MM.1S (cell line): ENCODE data around the gene PRKG1.

ENCODE experiments used
- DNase-seq: peaks from one replicate; pipeline ENCODE4 v3.0.0-alpha.2; 2015
- H2AFZ ChIP-seq: fragments of 300-600 bp; sonication (generic); 2 replicates; pipeline ENCODE4 v1.6.0; 2016; ENCODE audit warnings: antibody characterized with exemption, low read length
- H3F3A ChIP-seq: fragments of 300-600 bp; sonication (generic); 2 replicates; pipeline ENCODE4 v1.6.1; 2016; ENCODE audit warnings: mild to moderate bottlenecking, antibody characterized with exemption, low read length, moderate library complexity, mixed read lengths; ENCODE audit not compliant: insufficient read depth
- H3K27ac ChIP-seq: fragments of 300-600 bp; sonication (generic); 2 replicates; pipeline ENCODE4 v1.5.1; 2016; ENCODE audit warnings: mild to moderate bottlenecking, low read length
- H3K27me3 ChIP-seq: fragments of 300-600 bp; sonication (generic); replicated peaks from 2 replicates; pipeline ENCODE4 v1.6.0; 2016; ENCODE audit warnings: low read length; ENCODE audit not compliant: insufficient read depth
- H3K36me3 ChIP-seq: fragments of 300-600 bp; sonication (generic); replicated peaks from 2 replicates; pipeline ENCODE4 v1.6.1; 2016; ENCODE audit warnings: mild to moderate bottlenecking, low read length, mixed read lengths; ENCODE audit not compliant: insufficient read depth
- H3K4me1 ChIP-seq: fragments of 300-600 bp; sonication (generic); 2 replicates; pipeline ENCODE4 v1.6.1; 2016; ENCODE audit warnings: low read length, mixed read lengths
- H3K4me2 ChIP-seq: fragments of 300-600 bp; sonication (generic); 2 replicates; pipeline ENCODE4 v1.6.0; 2016; ENCODE audit warnings: low read depth, low read length
- H3K4me3 ChIP-seq: fragments of 300-600 bp; sonication (generic); 2 replicates; pipeline ENCODE4 v1.5.1; 2016; ENCODE audit warnings: low read length, mixed read lengths
- H3K79me2 ChIP-seq: fragments of 300-600 bp; sonication (generic); 2 replicates; pipeline ENCODE4 v1.6.1; 2016; ENCODE audit warnings: mixed run types, low read length, mixed read lengths
- H3K9ac ChIP-seq: fragments of 300-600 bp; sonication (generic); 2 replicates; pipeline ENCODE4 v1.6.1; 2016; ENCODE audit warnings: low read length, mixed read lengths
- H3K9me2 ChIP-seq: fragments of 300-600 bp; sonication (generic); replicated peaks from 2 replicates; pipeline ENCODE4 v1.6.1; 2016; ENCODE audit warnings: mild to moderate bottlenecking, low read length, mixed read lengths; ENCODE audit not compliant: insufficient read depth
- H3K9me3 ChIP-seq: fragments of 300-600 bp; sonication (generic); replicated peaks from 2 replicates; pipeline ENCODE4 v1.6.1; 2016; ENCODE audit warnings: mild to moderate bottlenecking, low read length, mixed read lengths; ENCODE audit not compliant: insufficient read depth
- H4K20me1 ChIP-seq: fragments of 300-600 bp; sonication (generic); 2 replicates; pipeline ENCODE4 v1.6.1; 2016; ENCODE audit warnings: mild to moderate bottlenecking, low read length, moderate library complexity, mixed read lengths; ENCODE audit not compliant: insufficient read depth
- EZH2 ChIP-seq: fragments of 300-600 bp; sonication (generic); optimal IDR thresholded peaks from 2 replicates; pipeline ENCODE3; 2017; ENCODE audit warnings: low read depth, mild to moderate bottlenecking, antibody characterized with exemption, low read length, mixed read lengths
- EZH2phosphoT487 ChIP-seq: fragments of 300-600 bp; sonication (generic); IDR thresholded peaks from 2 replicates; pipeline ENCODE4 v1.6.1; 2018; ENCODE audit warnings: antibody characterized with exemption, low read length
- TF ChIP-seq, protein P1 (sequence below): fragments of 300-600 bp; sonication (generic); IDR thresholded peaks from 2 replicates; pipeline ENCODE4 v1.5.1; 2016; ENCODE audit warnings: antibody characterized with exemption, low read length, mixed read lengths

The PRKG1 gene

DNA sequence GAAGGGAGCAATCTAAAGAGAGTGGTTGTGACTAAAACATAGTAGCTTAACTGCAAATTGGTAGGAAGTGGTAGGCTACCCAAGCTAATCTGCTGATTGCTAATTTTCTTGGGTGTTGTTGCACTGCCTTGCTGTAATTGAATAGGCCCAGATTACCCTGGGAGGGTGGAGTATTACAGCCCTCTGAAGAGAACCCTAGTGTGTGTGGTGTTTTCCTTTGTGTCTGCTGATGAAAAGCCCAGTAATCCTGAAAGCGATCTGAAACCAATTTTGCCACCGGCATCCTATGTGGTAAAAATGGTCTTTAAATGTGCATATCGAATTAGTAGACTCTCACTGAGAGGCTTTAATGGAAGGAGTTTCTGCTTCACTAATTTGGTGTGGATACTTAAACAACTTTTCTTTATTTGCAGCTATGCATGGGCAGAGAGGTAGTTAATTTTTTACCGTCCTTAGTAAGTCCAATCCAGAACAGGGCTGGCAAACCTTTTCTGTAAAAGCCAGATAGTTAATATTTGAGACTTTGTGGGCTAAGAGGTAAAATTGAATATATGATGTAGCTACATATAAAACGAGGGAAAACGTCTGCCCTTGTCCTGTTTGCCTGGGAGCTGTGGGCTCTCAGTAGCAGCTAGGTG, 532.7 kb downstream of the PRKG1 start:
- no peak overlapping the region for H3K4me3 ChIP-seq
- no peaks in the 10 kb centered on the region for H3F3A ChIP-seq
- no peak overlapping the region for H3K9ac ChIP-seq
- H3K9me2 ChIP-seq: no peaks in the 10 kb centered on the region
- no peak overlapping the region for H2AFZ ChIP-seq
- DNase-seq: no peak
- H3K27me3 ChIP-seq: no peaks in the 10 kb centered on the region
- no peak overlapping the region for H3K27ac ChIP-seq
- H4K20me1 ChIP-seq: no peaks in the 10 kb centered on the region
- TF ChIP-seq EZH2 (no peak), EZH2phosphoT487 (no peak)
- TF ChIP-seq, protein P1, sequence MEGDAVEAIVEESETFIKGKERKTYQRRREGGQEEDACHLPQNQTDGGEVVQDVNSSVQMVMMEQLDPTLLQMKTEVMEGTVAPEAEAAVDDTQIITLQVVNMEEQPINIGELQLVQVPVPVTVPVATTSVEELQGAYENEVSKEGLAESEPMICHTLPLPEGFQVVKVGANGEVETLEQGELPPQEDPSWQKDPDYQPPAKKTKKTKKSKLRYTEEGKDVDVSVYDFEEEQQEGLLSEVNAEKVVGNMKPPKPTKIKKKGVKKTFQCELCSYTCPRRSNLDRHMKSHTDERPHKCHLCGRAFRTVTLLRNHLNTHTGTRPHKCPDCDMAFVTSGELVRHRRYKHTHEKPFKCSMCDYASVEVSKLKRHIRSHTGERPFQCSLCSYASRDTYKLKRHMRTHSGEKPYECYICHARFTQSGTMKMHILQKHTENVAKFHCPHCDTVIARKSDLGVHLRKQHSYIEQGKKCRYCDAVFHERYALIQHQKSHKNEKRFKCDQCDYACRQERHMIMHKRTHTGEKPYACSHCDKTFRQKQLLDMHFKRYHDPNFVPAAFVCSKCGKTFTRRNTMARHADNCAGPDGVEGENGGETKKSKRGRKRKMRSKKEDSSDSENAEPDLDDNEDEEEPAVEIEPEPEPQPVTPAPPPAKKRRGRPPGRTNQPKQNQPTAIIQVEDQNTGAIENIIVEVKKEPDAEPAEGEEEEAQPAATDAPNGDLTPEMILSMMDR: no peak
- H3K79me2 ChIP-seq: no peaks in the 10 kb centered on the region
- no peaks in the 10 kb centered on the region for H3K9me3 ChIP-seq
- no peaks in the 10 kb centered on the region for H3K4me1 ChIP-seq
- H3K4me2 ChIP-seq: no peak overlapping the region
- no peaks in the 10 kb centered on the region for H3K36me3 ChIP-seq

DNA sequence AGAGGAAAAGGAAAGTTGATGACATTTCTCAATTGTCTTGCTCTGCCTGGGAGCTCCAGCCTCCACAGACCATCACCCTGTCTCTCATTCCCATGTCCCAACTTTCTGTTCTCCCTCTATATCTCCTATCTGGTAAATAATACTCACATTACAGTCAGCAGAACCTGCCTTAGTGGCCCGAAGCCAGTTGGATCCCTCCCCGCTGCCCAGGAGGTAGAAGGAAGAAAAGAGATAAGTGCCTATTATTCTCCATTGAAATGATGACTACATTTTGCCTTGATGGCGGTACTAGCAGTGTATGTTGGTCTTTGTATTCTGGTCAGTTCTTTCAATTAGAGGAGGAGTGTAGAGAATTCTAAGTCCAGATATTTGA, 533.2 kb downstream of the PRKG1 start:
- no peaks in the 10 kb centered on the region for H3K79me2 ChIP-seq
- TF ChIP-seq EZH2phosphoT487 (no peak), EZH2 (no peak)
- TF ChIP-seq, protein P1: no peak
- H4K20me1 ChIP-seq: no peaks in the 10 kb centered on the region
- no peak overlapping the region for H3K9ac ChIP-seq
- H3K27ac ChIP-seq: no peak overlapping the region
- H3K9me2 ChIP-seq: no peaks in the 10 kb centered on the region
- H3K36me3 ChIP-seq: no peaks in the 10 kb centered on the region
- H3K4me2 ChIP-seq: no peak overlapping the region
- DNase-seq: no peak
- H2AFZ ChIP-seq: no peak overlapping the region
- no peak overlapping the region for H3K4me3 ChIP-seq
- no peaks in the 10 kb centered on the region for H3K4me1 ChIP-seq
- no peaks in the 10 kb centered on the region for H3K9me3 ChIP-seq
- no peaks in the 10 kb centered on the region for H3K27me3 ChIP-seq
- no peaks in the 10 kb centered on the region for H3F3A ChIP-seq

DNA sequence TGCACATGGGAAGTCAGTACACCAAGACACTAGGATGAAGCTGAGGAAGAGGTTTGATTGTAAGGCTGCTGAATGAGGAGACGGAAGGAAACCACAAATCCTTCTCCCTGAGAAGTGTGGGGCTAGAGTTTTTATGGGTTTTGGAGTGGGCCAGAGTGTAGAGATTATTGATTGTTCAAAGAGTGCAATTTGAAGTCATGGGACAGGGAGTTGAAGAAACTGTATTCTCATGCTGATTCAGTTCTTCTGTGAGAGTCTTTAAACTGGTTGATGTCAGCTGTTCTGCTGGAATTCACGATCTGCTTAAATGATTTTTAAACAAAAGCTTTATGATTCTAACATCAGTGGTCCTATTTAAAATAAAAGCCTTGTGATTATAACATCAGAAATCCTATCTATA, 533.9 kb downstream of the PRKG1 start:
- TF ChIP-seq EZH2phosphoT487: no peak
- TF ChIP-seq, protein P1: no peak
- no peak for TF ChIP-seq EZH2
- Histone ChIP-seq H3K4me1 (no peaks in the 10 kb centered on the region), H2AFZ (no peak overlapping the region), H3K36me3 (no peaks in the 10 kb centered on the region), H3K27ac (no peak overlapping the region), H3K9me2 (no peaks in the 10 kb centered on the region), H3K9me3 (no peaks in the 10 kb centered on the region), H3K79me2 (no peaks in the 10 kb centered on the region), H3K9ac (no peak overlapping the region), H3K4me3 (no peak overlapping the region), H3K27me3 (no peaks in the 10 kb centered on the region), H4K20me1 (no peaks in the 10 kb centered on the region), H3K4me2 (no peak overlapping the region), H3F3A (no peaks in the 10 kb centered on the region)
- no peak for DNase-seq
